Hypothalamus (tissue), 51 donors: Measurements from ENCODE around the gene ZNF544.

ENCODE experiments used
- DNase-seq, 51 donors: peaks; one replicate each; lab custom pipeline; 2025; lab: John Stamatoyannopoulos, UW

Gene ZNF544

GRCh38 chr19:58300620-58301019, 71.9 kb downstream of the ZNF544 start:
- DNase-seq: no peak

DNA sequence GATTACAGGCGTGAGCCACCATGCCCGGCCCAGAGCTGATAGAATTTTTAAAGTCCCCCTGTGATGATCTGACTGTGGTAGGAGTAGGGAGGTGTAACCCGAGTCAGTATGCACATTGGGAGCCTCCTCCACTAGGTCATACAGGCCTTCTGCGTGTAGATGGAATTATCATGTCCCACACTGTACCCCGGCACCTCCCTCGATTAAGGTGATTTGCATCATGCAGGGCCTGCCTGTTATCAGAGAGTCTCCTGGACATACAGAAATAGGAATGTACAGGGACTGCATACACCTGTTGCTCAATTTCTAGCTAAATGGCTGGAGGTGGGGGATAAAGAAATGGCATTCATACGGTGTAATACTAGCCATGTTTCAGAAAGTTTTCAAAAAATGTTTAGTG, 75.5 kb downstream of the ZNF544 start:
- DNase-seq: no peak

GRCh38 chr19:58304748-58305064, 76.0 kb downstream of the ZNF544 start:
- no peak for DNase-seq

DNA sequence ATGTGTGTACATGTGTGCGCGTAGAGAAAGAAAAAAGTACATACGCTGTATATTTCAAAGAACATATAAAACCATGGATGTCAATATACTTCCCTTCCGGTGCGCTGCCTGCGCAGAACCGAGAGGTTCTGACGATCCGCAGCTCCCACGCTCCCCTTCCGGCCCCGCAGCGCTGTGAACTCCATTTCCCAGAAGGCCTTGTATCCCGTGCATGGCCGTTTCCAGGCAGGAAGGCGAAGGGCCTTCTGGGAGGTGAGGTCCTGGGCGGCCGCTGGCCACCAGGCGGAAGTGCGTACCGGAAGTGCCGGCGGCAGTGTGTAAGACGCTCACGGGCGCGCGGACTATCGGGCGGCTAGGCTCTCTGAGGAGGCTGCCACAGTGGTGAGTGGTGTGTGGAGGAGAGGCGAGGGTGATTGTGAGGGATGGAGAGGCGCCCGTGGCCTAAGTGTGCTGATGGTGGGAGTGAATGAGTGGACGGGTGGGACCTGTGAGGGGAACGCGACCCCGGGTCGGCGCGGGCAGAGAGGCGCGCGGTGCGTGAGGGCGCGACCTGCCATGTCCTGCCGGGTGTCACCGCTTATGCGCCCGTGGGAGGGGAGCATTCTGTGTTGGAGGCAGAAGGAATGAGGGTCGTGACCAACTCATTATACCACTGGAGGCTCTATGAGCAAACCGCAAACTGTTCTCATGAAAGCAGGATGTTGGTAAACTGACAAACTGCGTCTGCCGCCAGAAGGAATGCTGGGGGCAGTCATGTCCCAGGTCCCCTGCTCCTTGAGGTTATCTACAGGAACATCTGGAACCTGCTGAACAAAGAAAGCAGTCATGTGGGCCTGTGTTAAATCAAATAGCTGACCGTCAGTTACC, 76.6 kb downstream of the ZNF544 start, which contains the start of gene ERVK3-1:
Gene ERVK3-1 (plus strand): TSS at position 313 of the 867 bp plus-strand sequence. CDS start 6,792 bp downstream, outside the sequence.
- DNase-seq: peak; percentile 34 to 98 (median 93)

DNA sequence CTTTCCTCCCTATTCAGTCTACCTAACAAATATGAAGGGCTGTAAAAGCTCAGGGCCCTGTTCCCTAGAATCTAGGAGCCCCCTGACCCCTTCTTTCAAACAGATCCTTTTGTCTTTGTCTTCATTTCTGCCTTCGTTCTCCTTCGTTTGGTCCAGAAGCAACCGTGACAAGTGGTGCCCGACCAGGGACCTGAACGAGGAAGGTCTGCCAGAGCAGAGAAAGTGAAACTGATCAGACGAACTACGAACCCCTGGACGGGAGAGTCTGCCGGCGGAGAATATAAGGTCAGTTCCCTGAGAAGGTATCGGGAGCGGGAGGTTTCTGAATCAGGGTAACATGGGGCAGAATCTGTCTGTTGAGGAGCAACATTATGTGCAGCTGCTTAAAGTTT, 77.2 kb downstream of the ZNF544 start:
- DNase-seq: no peak

- DNase-seq: no peak
Measured at GRCh38 chr19:58307736-58308135, 79.0 kb downstream of the ZNF544 start.

GRCh38 chr19:58310685-58311084, 82.0 kb downstream of the ZNF544 start:
- DNase-seq: peak in 28 of 51 donors; percentile 0 to 52 (median 17)

GRCh38 chr19:58311345-58311865, 82.7 kb downstream of the ZNF544 start:
- peak in 1 of 51 donors; percentile 14 for DNase-seq
